Measurements from ENCODE around the gene YY1. TPM values are rescaled to one million over a fixed set of nuclear protein-coding genes. Genes with fewer than 3 reads are reported as not detected.
A peak's percentile ranks its signal among the peaks of the same experiment; 100 is the strongest.
"Not testable (repeated sequence)": the region's sequence is repeated elsewhere in the genome, so short reads cannot be mapped to it uniquely, and the experiment has no call there.

YY1 gene
- total RNA-seq, 6 experiments from 2014 or later: 24.4 to 52.5 (median 36.1) TPM

GRCh38 chr14:100285913-100286400, 47.0 kb downstream of the YY1 start:
- H3K4me1 ChIP-seq: peaks cover 0 to 4% (median 0%) of the 10 kb centered on the region in 4 donors
- peak overlapping the region; percentile 70 to 89 (median 79) for H3K4me3 ChIP-seq
- no peaks in the 10 kb centered on the region for H3K9me3 ChIP-seq
- ATAC-seq (peak in 1 of 4 donors; percentile 4), DNase-seq (no peak)
- intact Hi-C loops (cut with DNase I): no loop called here
- WGBS (ENCODE audit: insufficient coverage, low coverage, low lambda C conversion rate, missing lambda C conversion rate): 17% methylated on average over 5 of the region's 13 CpGs
- TF ChIP-seq CTCF (IDR thresholded peaks at IDR 0.05): peak in 1 of 4 donors; percentile 2
- TF ChIP-seq POLR2A (IDR thresholded peaks at IDR 0.05): no peak
- H3K36me3 ChIP-seq: no peaks in the 10 kb centered on the region
- no peaks in the 10 kb centered on the region for H3K27me3 ChIP-seq
- peak overlapping the region; percentile 84 to 90 (median 89) for H3K27ac ChIP-seq

- DNase-seq (peak in 1 of 3 donors; percentile 45), ATAC-seq (no peak)
- intact Hi-C loops (cut with DNase I): no loop called here
Observed at GRCh38 chr14:100286484-100287191, 47.7 kb downstream of the YY1 start.

GRCh38 chr14:100287202-100287997, 48.5 kb downstream of the YY1 start:
- DNase-seq: peak in 1 of 3 donors; percentile 23
- intact Hi-C loops (cut with DNase I): no loop called here
- TF ChIP-seq CTCF (IDR thresholded peaks at IDR 0.05) (no peak), POLR2A (IDR thresholded peaks at IDR 0.05) (no peak)
- 73% methylated on average over 5 of the region's 12 CpGs for WGBS (ENCODE audit: insufficient coverage, low coverage, low lambda C conversion rate, missing lambda C conversion rate)
- ATAC-seq: no peak
- H3K27ac ChIP-seq: no peak overlapping the region
- peaks cover 0 to 4% (median 0%) of the 10 kb centered on the region in 4 donors for H3K4me1 ChIP-seq
- H3K36me3 ChIP-seq: no peaks in the 10 kb centered on the region
- H3K4me3 ChIP-seq: no peak overlapping the region
- no peaks in the 10 kb centered on the region for H3K9me3 ChIP-seq
- H3K27me3 ChIP-seq: no peaks in the 10 kb centered on the region

More at GRCh38 chr14:100286484-100287191, 47.7 kb downstream of the YY1 start:
- no peak for TF ChIP-seq CTCF (IDR thresholded peaks at IDR 0.05)
- TF ChIP-seq POLR2A (IDR thresholded peaks at IDR 0.05): no peak
- Histone ChIP-seq H3K27ac (no peak overlapping the region), H3K4me3 (no peak overlapping the region), H3K27me3 (no peaks in the 10 kb centered on the region), H3K36me3 (no peaks in the 10 kb centered on the region), H3K4me1 (peaks cover 0 to 4% (median 0%) of the 10 kb centered on the region in 4 donors), H3K9me3 (no peaks in the 10 kb centered on the region)
- 40% methylated on average over 1 of the region's 10 CpGs for WGBS (ENCODE audit: insufficient coverage, low coverage, low lambda C conversion rate, missing lambda C conversion rate)

GRCh38 chr14:100287998-100288295, 49.0 kb downstream of the YY1 start:
- H3K9me3 ChIP-seq; H3K27me3 ChIP-seq; DNase-seq; H3K27ac ChIP-seq; ATAC-seq; H3K4me3 ChIP-seq; intact Hi-C loops (cut with DNase I); H3K36me3 ChIP-seq; H3K4me1 ChIP-seq: not testable (repeated sequence)
- WGBS (ENCODE audit: insufficient coverage, low coverage, low lambda C conversion rate, missing lambda C conversion rate): 84% methylated on average over 4 of the region's 8 CpGs

All from right lobe of liver (tissue), 6 donors.